ENCODE results near the gene SMS. TPM values are rescaled to one million over a fixed set of nuclear protein-coding genes. Genes with fewer than 3 reads are reported as not detected.

Gene SMS
- total RNA-seq, 2 experiments from 2014 or later: 73.9 TPM

DNA sequence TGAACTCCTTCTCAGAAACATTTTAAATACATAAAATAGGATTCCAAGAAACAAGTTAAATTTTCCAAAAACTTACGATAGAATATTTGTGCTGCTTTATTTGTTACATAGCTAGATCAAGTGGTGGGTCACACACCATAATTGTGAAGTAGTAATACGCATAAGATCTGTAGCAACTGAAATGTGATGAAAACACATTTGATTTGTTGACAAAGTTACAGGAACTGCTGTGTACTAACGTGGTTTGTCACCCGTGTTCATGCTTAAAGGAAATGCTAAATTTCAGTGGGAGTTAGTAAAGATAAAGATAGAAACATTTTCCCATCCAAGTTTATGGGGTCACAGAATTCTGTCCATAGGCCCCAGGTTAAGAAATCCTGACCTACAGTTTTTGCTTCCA lies 57.5 kb downstream of the SMS start:
- Mint-ChIP-seq H3K27ac (peak overlapping the region; percentile 16), H3K4me3 (no peak overlapping the region), H3K4me1 (peaks cover 23% of the 10 kb centered on the region), H3K36me3 (ENCODE audit: low read depth) (peaks cover 45% of the 10 kb centered on the region), H3K9me3 (no peaks in the 10 kb centered on the region), H3K27me3 (no peaks in the 10 kb centered on the region)
- no peak for DNase-seq
- ChIA-PET POLR2A (no interaction called here), CTCF (no interaction called here)

DNA sequence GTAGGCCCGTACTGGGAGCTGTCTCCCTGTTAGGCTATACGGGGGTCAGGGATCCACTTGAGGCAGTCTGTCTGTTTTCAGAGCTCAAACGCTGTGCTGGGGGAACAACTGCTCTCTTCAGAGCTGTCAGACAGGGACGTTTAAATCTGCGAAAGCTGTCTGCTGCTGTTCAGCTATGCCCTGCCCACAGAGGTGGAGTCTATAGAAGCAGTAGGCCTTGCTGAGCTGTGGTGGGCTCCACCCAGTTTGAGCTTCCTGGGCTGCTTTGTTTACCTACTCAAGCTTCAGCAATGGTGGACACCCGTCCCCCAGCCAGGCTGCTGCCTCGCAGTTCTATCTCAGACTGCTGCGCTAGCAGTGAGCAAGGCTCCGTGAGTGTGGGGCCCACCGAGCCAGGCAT lies 64.4 kb downstream of the SMS start:
- Mint-ChIP-seq H3K36me3 (ENCODE audit: low read depth) (peaks cover 37% of the 10 kb centered on the region), H3K27ac (no peak overlapping the region), H3K9me3 (no peaks in the 10 kb centered on the region), H3K4me1 (no peaks in the 10 kb centered on the region), H3K27me3 (no peaks in the 10 kb centered on the region), H3K4me3 (no peak overlapping the region)
- ChIA-PET POLR2A (no interaction called here), CTCF (interaction anchor here (1.7 kb wide), 1 partner anchor 20 kb away, joined by 8 read pairs; no protein-coding TSS in a partner anchor)
- no peak for DNase-seq

DNA sequence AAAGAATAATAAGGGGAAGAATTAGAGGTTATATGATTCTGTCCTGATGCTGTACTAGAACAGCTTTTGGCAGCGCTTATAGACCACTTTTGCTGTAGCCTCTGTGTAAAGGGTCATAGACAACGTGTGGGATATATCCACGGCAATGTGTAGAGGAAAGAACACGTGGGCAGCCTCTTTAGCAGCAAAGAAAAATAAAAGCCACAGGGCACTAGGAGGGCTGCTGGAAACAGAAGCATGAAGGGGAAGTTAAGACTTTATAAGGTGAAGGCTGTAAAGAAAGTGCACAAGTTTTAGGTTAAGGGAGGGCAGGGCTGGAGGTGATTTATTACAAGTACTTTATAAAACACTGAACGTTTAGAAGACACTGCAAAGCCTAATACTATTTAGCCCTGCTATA lies 71.5 kb downstream of the SMS start:
- DNase-seq: no peak
- CTCF ChIA-PET: no interaction called here
- POLR2A ChIA-PET: no interaction called here
- no peaks in the 10 kb centered on the region for H3K9me3 Mint-ChIP-seq
- no peaks in the 10 kb centered on the region for H3K27me3 Mint-ChIP-seq
- no peaks in the 10 kb centered on the region for H3K36me3 Mint-ChIP-seq (ENCODE audit: low read depth)
- no peaks in the 10 kb centered on the region for H3K4me1 Mint-ChIP-seq
- no peak overlapping the region for H3K27ac Mint-ChIP-seq
- H3K4me3 Mint-ChIP-seq: no peak overlapping the region

DNA sequence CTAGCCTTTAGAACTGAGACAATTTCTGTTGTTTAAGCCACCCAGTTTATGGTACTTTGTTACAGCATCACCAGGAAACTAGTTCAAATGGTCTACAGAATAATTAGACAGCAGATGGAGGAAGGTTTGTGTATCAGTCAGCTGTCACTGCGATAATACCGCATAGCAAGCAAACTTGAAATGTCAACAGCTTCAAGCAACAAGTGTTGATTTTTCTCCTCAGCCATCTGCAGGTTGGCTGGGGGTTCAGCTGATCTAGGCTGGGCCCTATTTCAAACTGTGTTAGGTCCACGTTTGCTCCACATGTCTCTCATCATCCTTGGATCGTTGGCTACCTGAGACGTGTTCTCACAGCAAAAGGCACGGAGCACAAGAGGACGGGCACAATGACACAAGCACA lies 72.4 kb downstream of the SMS start:
- Mint-ChIP-seq H3K9me3 (no peaks in the 10 kb centered on the region), H3K36me3 (ENCODE audit: low read depth) (no peaks in the 10 kb centered on the region), H3K27me3 (no peaks in the 10 kb centered on the region), H3K4me1 (no peaks in the 10 kb centered on the region), H3K27ac (no peak overlapping the region), H3K4me3 (no peak overlapping the region)
- ChIA-PET CTCF (no interaction called here), POLR2A (no interaction called here)
- DNase-seq: no peak

DNA sequence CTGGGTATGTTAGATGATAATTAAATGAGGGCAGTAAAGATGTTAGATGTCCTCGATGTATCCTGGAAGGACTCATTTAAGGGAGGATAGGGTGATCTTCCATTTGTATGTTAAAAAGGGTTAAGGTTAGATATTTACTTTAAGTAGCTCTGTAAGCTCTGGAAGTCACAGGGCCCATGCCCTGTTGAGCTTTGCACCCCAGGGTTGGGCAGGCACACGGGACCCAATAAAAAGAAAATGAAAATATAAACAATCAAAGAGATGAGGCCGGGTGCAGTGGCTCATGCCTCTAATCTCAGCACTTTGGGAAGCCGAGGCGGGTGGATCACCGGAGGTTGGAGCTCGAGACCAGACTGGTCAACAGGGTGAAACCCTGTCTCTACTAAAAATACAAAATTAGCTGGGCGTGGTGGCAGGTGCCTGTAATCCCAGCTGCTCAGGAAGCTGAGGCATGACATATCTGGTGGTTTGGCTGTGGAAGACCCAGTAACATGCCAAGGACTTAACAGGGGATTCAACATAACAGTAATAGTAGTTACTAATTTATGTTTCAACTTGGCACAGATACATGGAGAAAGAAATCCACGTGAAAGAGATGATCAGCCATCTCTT lies 74.7 kb downstream of the SMS start:
- H3K36me3 Mint-ChIP-seq (ENCODE audit: low read depth): no peaks in the 10 kb centered on the region
- no peaks in the 10 kb centered on the region for H3K27me3 Mint-ChIP-seq
- CTCF ChIA-PET: no interaction called here

DNA sequence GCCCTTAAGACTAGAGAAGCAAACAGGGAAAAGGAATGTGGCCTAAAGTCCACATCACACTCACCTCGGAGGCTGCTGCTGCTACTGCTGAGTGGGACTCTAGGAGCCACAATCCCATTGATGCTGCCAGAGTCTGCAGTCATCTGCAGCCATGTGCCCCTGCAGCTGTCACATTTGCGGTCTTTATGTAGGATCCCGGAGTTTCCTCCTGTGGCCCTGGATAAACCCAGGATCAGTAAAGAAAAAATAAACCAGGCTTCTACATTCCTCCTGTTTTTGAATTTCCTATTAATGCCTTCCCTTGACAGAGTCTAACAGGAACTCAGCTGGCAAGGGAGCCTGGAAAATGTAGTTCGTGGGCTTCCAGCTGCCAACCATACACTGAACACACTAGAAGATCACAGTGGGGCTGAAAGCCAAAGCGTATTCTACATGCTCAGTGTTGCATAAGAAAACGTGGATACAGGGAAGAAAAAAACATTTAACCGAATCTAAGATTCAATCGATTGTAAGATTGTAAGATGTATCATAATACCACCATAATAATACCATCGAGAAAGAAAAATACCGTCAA lies 81.3 kb downstream of the SMS start:
- CTCF ChIA-PET: no interaction called here
- H3K27me3 Mint-ChIP-seq: no peaks in the 10 kb centered on the region
- DNase-seq: no peak
- no peaks in the 10 kb centered on the region for H3K9me3 Mint-ChIP-seq
- POLR2A ChIA-PET: no interaction called here
- H3K4me3 Mint-ChIP-seq: no peak overlapping the region
- H3K36me3 Mint-ChIP-seq (ENCODE audit: low read depth): no peaks in the 10 kb centered on the region
- H3K27ac Mint-ChIP-seq: no peak overlapping the region
- no peaks in the 10 kb centered on the region for H3K4me1 Mint-ChIP-seq

More for the DNA sequence above, 74.7 kb downstream of the SMS start:
- no peaks in the 10 kb centered on the region for H3K9me3 Mint-ChIP-seq
- no peaks in the 10 kb centered on the region for H3K4me1 Mint-ChIP-seq
- no peak overlapping the region for H3K27ac Mint-ChIP-seq
- DNase-seq: no peak
- POLR2A ChIA-PET: no interaction called here
- no peak overlapping the region for H3K4me3 Mint-ChIP-seq

DNA sequence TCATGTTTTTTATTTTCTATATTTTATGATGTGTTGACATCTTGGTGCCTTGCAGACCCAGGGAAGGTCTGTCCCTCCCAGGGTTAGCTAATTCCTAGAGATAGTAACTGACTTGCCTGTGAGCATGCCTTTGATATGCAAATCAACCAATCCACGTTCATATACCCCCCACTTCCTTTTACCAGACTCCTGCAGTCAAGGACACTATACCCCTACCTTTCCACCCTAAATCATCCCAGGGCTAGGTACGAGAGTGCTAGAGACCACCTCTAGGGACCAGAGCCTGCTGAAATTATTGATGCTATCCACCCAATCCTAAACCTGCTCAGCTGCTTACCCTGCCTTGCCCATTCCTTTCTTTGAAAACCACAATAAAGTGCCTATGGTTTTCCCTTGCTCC lies 84.1 kb downstream of the SMS start:
- no peak for DNase-seq
- no peak overlapping the region for H3K4me3 Mint-ChIP-seq
- CTCF ChIA-PET: no interaction called here
- no peaks in the 10 kb centered on the region for H3K27me3 Mint-ChIP-seq
- POLR2A ChIA-PET: no interaction called here
- no peaks in the 10 kb centered on the region for H3K36me3 Mint-ChIP-seq (ENCODE audit: low read depth)
- H3K27ac Mint-ChIP-seq: no peak overlapping the region
- H3K9me3 Mint-ChIP-seq: no peaks in the 10 kb centered on the region
- H3K4me1 Mint-ChIP-seq: peaks cover 3% of the 10 kb centered on the region

DNA sequence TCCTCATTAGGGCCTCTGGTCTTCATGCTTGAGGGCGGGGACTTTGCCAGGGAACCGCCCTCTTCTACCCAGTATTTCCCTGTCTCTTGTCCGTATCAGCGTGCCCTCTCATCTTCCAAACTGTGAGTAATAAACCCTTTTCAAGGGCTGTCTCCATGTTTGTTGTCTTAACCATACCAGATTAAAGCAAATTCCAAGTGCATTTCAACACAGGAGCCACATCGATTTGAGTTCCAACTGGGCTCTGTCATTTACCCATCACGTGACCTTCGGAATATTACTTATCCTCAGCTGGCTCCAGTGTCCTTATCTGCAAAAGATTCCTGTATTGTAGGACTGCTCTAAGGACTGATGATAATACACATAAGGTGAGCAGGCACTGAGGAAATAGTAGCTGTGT lies 85.2 kb downstream of the SMS start:
- Mint-ChIP-seq H3K36me3 (ENCODE audit: low read depth) (no peaks in the 10 kb centered on the region), H3K27me3 (no peaks in the 10 kb centered on the region), H3K27ac (no peak overlapping the region), H3K4me3 (no peak overlapping the region), H3K4me1 (peaks cover 3% of the 10 kb centered on the region), H3K9me3 (no peaks in the 10 kb centered on the region)
- ChIA-PET CTCF (no interaction called here), POLR2A (no interaction called here)
- no peak for DNase-seq

DNA sequence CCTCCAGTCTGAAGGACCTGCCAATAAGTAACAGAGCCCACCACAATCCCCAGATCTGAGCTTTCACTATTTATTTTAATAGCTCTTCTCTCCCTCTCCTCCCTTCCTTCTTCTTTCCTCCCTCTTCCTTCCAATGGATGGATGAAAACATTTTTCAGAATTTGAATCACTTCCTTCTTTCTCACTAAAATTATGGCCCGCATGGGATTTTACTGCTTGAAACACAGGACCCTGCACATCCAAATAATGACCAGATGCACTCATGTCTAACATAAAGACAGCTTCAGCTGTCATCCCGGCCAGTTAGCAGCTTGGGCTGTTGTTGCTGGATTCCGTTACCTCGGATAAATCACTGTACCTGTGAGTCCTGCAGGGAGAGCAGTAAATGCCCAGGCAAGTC lies 86.2 kb downstream of the SMS start:
- H3K9me3 Mint-ChIP-seq: no peaks in the 10 kb centered on the region

DNA sequence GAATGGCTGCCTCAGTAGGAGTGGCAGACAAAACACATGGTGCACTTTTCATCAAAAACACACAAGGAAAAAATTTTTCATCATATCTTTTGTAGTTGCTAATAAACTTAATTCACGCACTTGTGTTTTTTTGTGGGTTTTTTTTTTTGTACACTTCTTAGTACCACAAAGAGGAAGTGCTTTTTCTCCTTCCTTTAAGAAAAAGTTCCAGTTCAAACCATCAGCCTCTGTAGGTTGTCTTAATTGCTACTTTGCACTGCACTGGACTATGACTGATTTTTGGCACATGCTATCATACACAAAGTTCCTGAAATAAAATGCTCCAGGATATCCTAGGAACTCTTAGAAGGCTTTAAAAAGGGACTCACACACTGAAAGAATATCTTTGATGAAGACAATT lies 91.6 kb downstream of the SMS start, which contains the start of gene PHEX:
Gene PHEX, plus strand, starts transcription at position 242 of the 400 bp plus-strand sequence. CDS start 681 bp downstream, outside the sequence.
- CTCF ChIA-PET: no interaction called here
- peaks cover 3% of the 10 kb centered on the region for H3K4me1 Mint-ChIP-seq
- no peak within 1 kb of the TSS for H3K27ac Mint-ChIP-seq
- DNase-seq: no peak
- POLR2A ChIA-PET: no interaction called here
- H3K4me3 Mint-ChIP-seq: no peak within 1 kb of the TSS
- no peaks in the 10 kb centered on the region for H3K9me3 Mint-ChIP-seq
- H3K27me3 Mint-ChIP-seq: no peaks in the 10 kb centered on the region
- no peaks in the 10 kb centered on the region for H3K36me3 Mint-ChIP-seq (ENCODE audit: low read depth)

More for the DNA sequence above, 86.2 kb downstream of the SMS start:
- DNase-seq: no peak
- no peak overlapping the region for H3K27ac Mint-ChIP-seq
- H3K27me3 Mint-ChIP-seq: no peaks in the 10 kb centered on the region
- peaks cover 3% of the 10 kb centered on the region for H3K4me1 Mint-ChIP-seq
- ChIA-PET POLR2A (no interaction called here), CTCF (no interaction called here)
- no peak overlapping the region for H3K4me3 Mint-ChIP-seq
- H3K36me3 Mint-ChIP-seq (ENCODE audit: low read depth): no peaks in the 10 kb centered on the region

DNA sequence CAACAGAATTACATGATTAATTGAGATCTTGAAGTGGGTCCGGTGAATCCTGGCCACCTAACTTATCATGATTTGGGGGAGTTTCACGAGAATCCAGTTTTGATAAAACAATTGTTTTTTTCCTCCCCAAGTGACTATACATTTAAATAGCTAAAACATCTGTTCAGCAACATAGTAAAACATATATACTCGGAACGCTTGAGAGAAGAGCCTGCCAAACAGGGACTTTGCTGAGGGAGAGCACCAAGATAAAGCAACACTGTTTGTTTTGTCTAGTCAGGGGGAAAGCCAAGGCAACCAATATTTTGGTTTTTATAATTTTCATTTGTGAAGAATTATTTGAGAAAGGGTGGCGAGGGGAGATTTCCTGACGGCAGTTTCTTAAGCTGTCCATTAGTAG lies 92.0 kb downstream of the SMS start:
- no peaks in the 10 kb centered on the region for H3K27me3 Mint-ChIP-seq
- no peak overlapping the region for H3K27ac Mint-ChIP-seq
- peaks cover 1% of the 10 kb centered on the region for H3K4me1 Mint-ChIP-seq
- DNase-seq: no peak
- H3K9me3 Mint-ChIP-seq: no peaks in the 10 kb centered on the region
- POLR2A ChIA-PET: no interaction called here
- H3K36me3 Mint-ChIP-seq (ENCODE audit: low read depth): no peaks in the 10 kb centered on the region
- H3K4me3 Mint-ChIP-seq: no peak overlapping the region
- CTCF ChIA-PET: no interaction called here

DNA sequence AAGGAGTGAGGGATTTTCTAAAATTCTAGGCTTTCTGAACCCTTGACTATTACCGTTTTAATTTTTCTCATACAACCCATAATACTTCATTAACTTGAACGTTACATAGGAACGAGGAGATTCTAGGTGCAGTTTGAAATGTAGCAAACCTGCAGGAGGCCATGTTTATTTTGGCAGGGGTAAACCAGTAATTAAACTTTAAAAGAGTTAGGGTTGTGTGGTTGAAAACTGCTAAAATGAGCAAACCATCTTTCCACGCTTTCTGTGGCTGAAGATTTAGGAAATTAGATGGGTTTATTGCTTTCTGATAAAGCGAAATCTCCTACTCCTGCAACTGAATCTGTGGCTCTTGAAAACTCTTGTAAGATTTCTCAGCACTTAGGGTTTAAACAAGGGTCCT lies 93.3 kb downstream of the SMS start:
- Mint-ChIP-seq H3K36me3 (ENCODE audit: low read depth) (no peaks in the 10 kb centered on the region), H3K4me3 (no peak overlapping the region), H3K27ac (no peak overlapping the region), H3K4me1 (no peaks in the 10 kb centered on the region), H3K27me3 (no peaks in the 10 kb centered on the region), H3K9me3 (no peaks in the 10 kb centered on the region)
- no peak for DNase-seq
- ChIA-PET POLR2A (no interaction called here), CTCF (no interaction called here)

DNA sequence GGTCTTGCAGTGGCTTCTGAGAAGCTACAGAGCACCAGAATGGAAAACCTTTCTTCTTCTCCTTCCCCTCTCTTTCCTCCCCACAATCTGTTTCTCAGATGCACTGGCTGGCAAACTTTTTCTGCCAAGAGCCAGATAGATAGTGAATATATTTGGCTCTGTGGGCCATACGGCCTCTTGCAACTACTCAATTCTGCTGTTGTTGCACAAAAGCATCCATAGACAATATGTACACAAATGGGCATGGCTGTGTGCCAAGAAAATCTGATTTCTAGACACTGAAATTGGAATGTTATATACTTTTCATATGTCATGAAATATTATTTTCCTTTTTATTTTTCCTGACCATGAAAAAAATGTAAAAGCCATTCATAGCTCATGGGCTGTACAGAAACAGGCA lies 94.7 kb downstream of the SMS start:
- Mint-ChIP-seq H3K9me3 (no peaks in the 10 kb centered on the region), H3K36me3 (ENCODE audit: low read depth) (no peaks in the 10 kb centered on the region), H3K27ac (no peak overlapping the region), H3K27me3 (no peaks in the 10 kb centered on the region), H3K4me3 (no peak overlapping the region), H3K4me1 (no peaks in the 10 kb centered on the region)
- CTCF ChIA-PET: no interaction called here
- POLR2A ChIA-PET: no interaction called here
- DNase-seq: no peak

DNA sequence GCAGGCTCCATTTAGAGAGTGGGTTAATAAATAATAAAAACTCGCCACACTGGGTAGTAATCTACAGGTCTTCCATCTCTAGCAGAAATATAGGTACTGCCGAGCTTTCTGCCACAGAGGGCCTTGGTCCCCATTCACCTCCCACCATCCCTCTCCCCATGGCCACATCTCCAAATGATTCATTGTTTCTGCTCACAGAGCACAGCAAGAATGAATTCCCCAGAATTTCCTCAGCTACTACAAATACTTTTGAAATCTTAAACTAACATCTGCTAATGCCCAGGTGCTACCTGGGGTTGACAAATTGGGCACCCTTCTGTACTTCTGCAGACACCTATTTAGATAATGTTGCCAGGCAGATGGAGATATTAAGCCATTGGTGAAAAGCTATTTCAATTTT lies 96.7 kb downstream of the SMS start:
- H3K36me3 Mint-ChIP-seq (ENCODE audit: low read depth): no peaks in the 10 kb centered on the region
- POLR2A ChIA-PET: no interaction called here
- no peak overlapping the region for H3K27ac Mint-ChIP-seq
- no peaks in the 10 kb centered on the region for H3K9me3 Mint-ChIP-seq
- no peaks in the 10 kb centered on the region for H3K27me3 Mint-ChIP-seq
- no peak overlapping the region for H3K4me3 Mint-ChIP-seq
- no peak for DNase-seq
- H3K4me1 Mint-ChIP-seq: no peaks in the 10 kb centered on the region
- CTCF ChIA-PET: no interaction called here
